ENCODE data around the gene TTC12. TPM values are rescaled to one million over a fixed set of nuclear protein-coding genes. Genes with fewer than 3 reads are reported as not detected.

TTC12 gene
- total and polyA plus RNA-seq, 2 of the 8 experiments (the other 6 are each of a cell fraction or from before 2014, with no cell fraction given) = 4.7 to 9.0 TPM

DNA sequence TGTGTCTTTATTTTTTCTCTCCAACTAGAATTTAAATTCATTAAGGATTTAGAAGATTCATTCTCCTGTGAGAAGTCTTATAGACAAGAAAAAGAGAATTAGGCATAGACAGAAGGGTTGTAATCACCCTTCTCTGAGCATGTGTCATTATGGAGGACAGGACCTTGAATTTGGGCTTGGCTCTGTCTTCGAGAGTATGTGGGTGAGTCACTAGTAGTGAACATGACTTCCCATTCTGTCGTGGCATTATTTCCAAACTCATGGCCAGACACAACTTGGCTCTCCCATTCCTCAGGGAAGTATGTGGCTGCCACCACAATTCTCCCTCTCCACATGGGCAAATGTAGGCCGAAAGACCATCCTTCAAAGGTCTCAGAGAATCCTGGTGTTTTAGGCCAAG is 58.9 kb downstream of the TTC12 start:
- H3K27me3 ChIP-seq (replicated peaks in 1 of 4; ENCODE audit: control insufficient read depth in 3 of 4, extremely low read depth in 1 of 4, insufficient read depth in 3 of 4, low read length in 3 of 4) = no peaks in the 10 kb centered on the region
- no peaks in the 10 kb centered on the region for H3K9me3 ChIP-seq (ENCODE audit: insufficient read depth in 2 of 2, low read depth in 1 of 2, low read length in 1 of 2)
- H3K4ac ChIP-seq (replicated peaks; ENCODE audit: insufficient read length, low read depth, low read length) = no peak overlapping the region
- no peak overlapping the region for H2AK5ac ChIP-seq (ENCODE audit: low read depth, low read length)
- no peak overlapping the region for H2BK20ac ChIP-seq (ENCODE audit: low read length)
- POLR2A ChIA-PET (ENCODE audit: partially characterized antibody) = no interaction called here
- no peak overlapping the region for H3K9ac ChIP-seq (replicated peaks in 1 of 4; ENCODE audit: extremely low read depth in 1 of 4, low read depth in 3 of 4, low read length in 3 of 4)
- H3K79me2 ChIP-seq (ENCODE audit: control insufficient read depth in 1 of 2, insufficient read depth in 2 of 2, low read length in 2 of 2) = no peaks in the 10 kb centered on the region
- TF ChIP-seq KDM4A (IDR thresholded peaks at IDR 0.05; ENCODE audit: low read depth, low read length, severe bottlenecking) = no peak
- TF ChIP-seq ATF2 (IDR thresholded peaks at IDR 0.05; ENCODE audit: low read length) = no peak
- no peak for TF ChIP-seq MAFK (IDR thresholded peaks at IDR 0.05; ENCODE audit: low read depth, low read length)
- no peak for TF ChIP-seq EGR1 (IDR thresholded peaks at IDR 0.05; ENCODE audit: borderline replicate concordance, low read depth, low read length)
- TF ChIP-seq YY1 (IDR thresholded peaks at IDR 0.05; ENCODE audit: low read depth, low read length) = no peak
- TF ChIP-seq SIX5 (IDR thresholded peaks at IDR 0.05; ENCODE audit: low read depth, low read length) = no peak
- TF ChIP-seq RXRA (IDR thresholded peaks at IDR 0.05; ENCODE audit: insufficient read depth, low read depth, low read length) = no peak
- TF ChIP-seq JUND (IDR thresholded peaks at IDR 0.05; ENCODE audit: low read length) = no peak
- no peak for TF ChIP-seq SP1 (IDR thresholded peaks at IDR 0.05; ENCODE audit: low read depth, low read length)
- TF ChIP-seq KDM5A (IDR thresholded peaks at IDR 0.05; ENCODE audit: low read length) = no peak
- no peak for TF ChIP-seq BRCA1 (IDR thresholded peaks at IDR 0.05; ENCODE audit: low read depth, low read length)
- no peak for TF ChIP-seq HDAC6 (IDR thresholded peaks at IDR 0.05; ENCODE audit: low read depth, low read length)
- TF ChIP-seq BCL11A (IDR thresholded peaks at IDR 0.05; ENCODE audit: low read depth in 2 of 2, low read length in 2 of 2) = no peak
- TF ChIP-seq RAD21 (IDR thresholded peaks at IDR 0.05 in 1 of 2, conservative IDR thresholded peaks at IDR 0.05 in 1 of 2; ENCODE audit: low read depth in 2 of 2, low read length in 2 of 2) = no peak
- no peak overlapping the region for H4K5ac ChIP-seq (ENCODE audit: insufficient read length, low read depth, low read length)
- FAIRE-seq (no peak), DNase-seq (ENCODE audit: low read depth in 1 of 2, low spot score in 2 of 2) (no peak)
- no peak overlapping the region for H3K18ac ChIP-seq (ENCODE audit: extremely low read depth, low read length)
- H2AFZ ChIP-seq (ENCODE audit: low read length) = no peak overlapping the region
- H4K91ac ChIP-seq (replicated peaks; ENCODE audit: insufficient read length, low read length) = no peak overlapping the region
- H4K20me1 ChIP-seq (replicated peaks in 1 of 2; ENCODE audit: control insufficient read depth in 1 of 2, insufficient read depth in 2 of 2, low read length in 2 of 2) = no peaks in the 10 kb centered on the region
- H2BK15ac ChIP-seq (ENCODE audit: low read length) = no peak overlapping the region
- no peaks in the 10 kb centered on the region for H3K79me1 ChIP-seq (ENCODE audit: low read depth, low read length)
- no peak overlapping the region for H3K56ac ChIP-seq (replicated peaks; ENCODE audit: insufficient read length, low read depth, low read length)
- no peak overlapping the region for H3K4me3 ChIP-seq (ENCODE audit: extremely low read depth in 1 of 4, insufficient read depth in 2 of 4, low read depth in 3 of 4, low read length in 4 of 4)
- no peak overlapping the region for H2BK120ac ChIP-seq (replicated peaks; ENCODE audit: low read depth, low read length)
- peaks cover 0 to 2% (median 0%) of the 10 kb centered on the region in 4 experiments; a peak in 1 of 7 replicates for H3K4me1 ChIP-seq (replicated peaks in 1 of 4; ENCODE audit: control insufficient read depth in 3 of 4, insufficient read depth in 4 of 4, low read length in 3 of 4)
- no peaks in the 10 kb centered on the region for H3K36me3 ChIP-seq (ENCODE audit: control insufficient read depth in 2 of 4, insufficient read depth in 4 of 4, low read length in 3 of 4)
- CTCF ChIA-PET (ENCODE audit: partially characterized antibody) = interaction anchor here (0.8 to 1.3 kb wide), 4 partner anchors 28 to 352 kb away, joined by 3 to 6 read pairs (median 4); no protein-coding TSS in a partner anchor
- no peak overlapping the region for H4K8ac ChIP-seq (ENCODE audit: extremely low read depth, insufficient read depth, low read length)
- no peak overlapping the region for H3K27ac ChIP-seq (ENCODE audit: low read depth, low read length)
- no peak overlapping the region for H2BK12ac ChIP-seq (ENCODE audit: low read depth, low read length)
- no peaks in the 10 kb centered on the region; the same call in 1 of the 2 replicates for H3K23me2 ChIP-seq (ENCODE audit: low read depth, low read length)
- no peak overlapping the region for H3K14ac ChIP-seq (ENCODE audit: insufficient read length)
- H2BK5ac ChIP-seq (ENCODE audit: low read depth, low read length) = no peak overlapping the region
- no peak overlapping the region for H3K23ac ChIP-seq (ENCODE audit: insufficient read length)
- 85% methylated on average over 3 of the region's 3 CpGs; no CpG with 5 or more reads in 1 of the 2 experiments for WGBS, 2 experiments (ENCODE audit: extremely low coverage in 1 of 2, insufficient coverage in 1 of 2, insufficient read length in 1 of 2, insufficient replicate concordance in 2 of 2, low coverage in 1 of 2, low lambda C conversion rate in 2 of 2, missing lambda C conversion rate in 1 of 2)
- no peak overlapping the region for H3K4me2 ChIP-seq (ENCODE audit: insufficient read depth in 1 of 2, low read depth in 2 of 2, low read length in 2 of 2)
